Fibroblast of mammary gland (primary cell): ENCODE results near the gene ARL3.
A peak's percentile ranks its signal among the peaks of the same experiment; 100 is the strongest.

Experiments used
- DNase-seq: peaks from one replicate; pipeline ENCODE4 v3.0.0-alpha.2; 2010; ENCODE audit warnings: low read depth
- H3K4me3 ChIP-seq: 2 replicates; pipeline ENCODE4 v1.5.1; 2011; ENCODE audit warnings: low read depth, mild to moderate bottlenecking, low read length, moderate library complexity; ENCODE audit not compliant: control insufficient read depth
- CTCF ChIP-seq: conservative IDR thresholded peaks from 2 replicates; pipeline ENCODE4 v1.5.1; 2011; ENCODE audit warnings: low read depth, low read length, inconsistent platforms; ENCODE audit not compliant: control insufficient read depth, insufficient read depth

Gene ARL3

GRCh38 chr10:102758240-102758932 lies 44.2 kb upstream of the ARL3 start:
- no peak for DNase-seq
- H3K4me3 ChIP-seq, result no peak overlapping the region
- no peak for TF ChIP-seq CTCF

GRCh38 chr10:102757323-102757722 lies 43.1 kb upstream of the ARL3 start:
- no peak for DNase-seq
- H3K4me3 ChIP-seq, result no peak overlapping the region
- no peak for TF ChIP-seq CTCF

GRCh38 chr10:102753718-102754117 lies 39.5 kb upstream of the ARL3 start:
- no peak overlapping the region for H3K4me3 ChIP-seq

GRCh38 chr10:102752934-102753664 lies 38.9 kb upstream of the ARL3 start:
- H3K4me3 ChIP-seq, result no peak overlapping the region
- peak; percentile 72 for TF ChIP-seq CTCF
- peak; percentile 82 for DNase-seq

More at GRCh38 chr10:102753718-102754117, 39.5 kb upstream of the ARL3 start:
- TF ChIP-seq CTCF, result no peak
- DNase-seq, result no peak

- peak; percentile 91 for DNase-seq
- H3K4me3 ChIP-seq, result no peak overlapping the region
- TF ChIP-seq CTCF, result no peak
Observed at GRCh38 chr10:102752266-102752930, 38.2 kb upstream of the ARL3 start.

- TF ChIP-seq CTCF, result no peak
- H3K4me3 ChIP-seq, result peak overlapping the region; percentile 82
- DNase-seq, result no peak
Observed at GRCh38 chr10:102745157-102745556, 31.0 kb upstream of the ARL3 start.
